A673 (cell line): ENCODE data around the gene MAP3K3. TPM values are rescaled to one million over a fixed set of nuclear protein-coding genes. Genes with fewer than 3 reads are reported as not detected.

Experiments used
- BruUV-seq: library from RNA; stranded (reverse); fragments of 400-500 nt; replicated peaks from 2 replicates; lab custom pipeline; 2021; lab: Mats Ljungman, UMichigan
- CTCF ChIA-PET: fragments of 300-600 bp; sonication (Branson Sonifier 250); formaldehyde crosslinking; loops from one replicate; lab custom pipeline; 2022; ENCODE audit warnings: antibody characterized with exemption; lab: Charles Lee
- POLR2A ChIA-PET: fragments of 300-600 bp; sonication (Branson Sonifier 250); formaldehyde crosslinking; loops from one replicate; lab custom pipeline; 2022; ENCODE audit warnings: antibody characterized with exemption; ENCODE audit not compliant: low non-redundant PET; lab: Charles Lee
- DNase-seq: peaks from one replicate; pipeline ENCODE4 v3.0.0-alpha.2; 2015; ENCODE audit warnings: low spot score
- H3K27ac ChIP-seq: fragments of 200-600 bp; sonication (generic); 2 replicates; pipeline ENCODE4 v1.5.1; 2016; ENCODE audit warnings: mixed run types, low read depth, mild to moderate bottlenecking, mixed read lengths, antibody characterized with exemption, low read length; ENCODE audit not compliant: poor library complexity, severe bottlenecking
- H3K27me3 ChIP-seq: fragments of 200-600 bp; sonication (generic); replicated peaks from 2 replicates; pipeline ENCODE4 v1.6.1; 2017; ENCODE audit warnings: mixed run types, low read depth, mild to moderate bottlenecking, mixed read lengths, antibody characterized with exemption, low read length; ENCODE audit not compliant: insufficient read depth, poor library complexity
- H3K36me3 ChIP-seq: fragments of 200-600 bp; sonication (generic); 2 replicates; pipeline ENCODE4 v1.6.1; 2016; ENCODE audit warnings: mixed run types, mild to moderate bottlenecking, mixed read lengths, antibody characterized with exemption, low read length; ENCODE audit not compliant: insufficient read depth, poor library complexity, severe bottlenecking
- H3K4me1 ChIP-seq: fragments of 200-600 bp; sonication (generic); 2 replicates; pipeline ENCODE4 v1.6.1; 2017; ENCODE audit warnings: mixed run types, mild to moderate bottlenecking, mixed read lengths, antibody characterized with exemption, low read length; ENCODE audit not compliant: insufficient read depth, poor library complexity, severe bottlenecking
- H3K4me3 ChIP-seq: fragments of 200-600 bp; sonication (generic); 2 replicates; pipeline ENCODE4 v1.5.1; 2016; ENCODE audit warnings: low read depth, mixed run types, mild to moderate bottlenecking, mixed read lengths, low read length; ENCODE audit not compliant: poor library complexity, severe bottlenecking
- H3K9me3 ChIP-seq: fragments of 200-600 bp; sonication (generic); 2 replicates; pipeline ENCODE4 v1.6.1; 2016; ENCODE audit warnings: mixed run types, low read depth, mild to moderate bottlenecking, mixed read lengths, antibody characterized with exemption, low read length; ENCODE audit not compliant: poor library complexity, severe bottlenecking
- EZH2 ChIP-seq: fragments of 200-600 bp; sonication (generic); IDR thresholded peaks from 2 replicates; pipeline ENCODE4 v1.6.1; 2017; ENCODE audit warnings: borderline replicate concordance, low read depth, mild to moderate bottlenecking, mixed read lengths, antibody characterized with exemption, low read length; ENCODE audit not compliant: poor library complexity, severe bottlenecking
- intact Hi-C: fragments of 100-400 bp; cut with micrococcal nuclease; formaldehyde crosslinking; loops from one replicate; pipeline ENCODE4 v1.10.0; 2022; ENCODE audit not compliant: unreplicated experiment
- total RNA-seq: library from RNA; stranded (reverse); gene quantifications from 2 replicates; pipeline ENCODE4 v1.2.3, GENCODE V29; 2021
- TF ChIP-seq, protein P1 (sequence below): fragments of 300-800, 200-600 bp; sonication (generic); conservative IDR thresholded peaks from 2 replicates; pipeline ENCODE4 v1.5.1; 2017; ENCODE audit warnings: low read depth, mild to moderate bottlenecking, antibody characterized with exemption, low read length, moderate library complexity, mixed read lengths

The MAP3K3 gene
- total RNA-seq, 1 experiment from 2014 or later: 25.9 TPM

DNA sequence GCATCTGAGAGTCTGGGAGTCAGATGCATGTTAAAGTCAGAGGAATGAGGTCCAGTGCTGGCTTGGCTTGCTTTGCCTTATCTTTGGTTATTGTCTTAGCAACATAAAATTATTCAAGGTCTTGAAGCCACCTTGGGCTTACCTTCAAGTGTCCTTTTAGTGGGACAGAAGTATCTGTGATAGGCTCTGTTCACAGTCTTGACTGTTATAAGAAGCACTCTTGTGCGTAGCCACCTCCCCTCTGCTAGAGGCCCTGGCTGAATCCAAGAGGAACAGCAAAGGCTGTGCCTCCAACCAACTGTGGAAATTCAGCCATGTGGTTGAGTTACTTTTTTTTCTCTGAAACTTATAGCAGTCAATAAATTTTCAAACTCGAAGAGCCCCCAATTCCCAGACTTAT, 8.6 kb upstream of the MAP3K3 start:
- H3K4me3 ChIP-seq: no peak overlapping the region
- peaks cover 4% of the 10 kb centered on the region for H3K36me3 ChIP-seq
- no peak for TF ChIP-seq EZH2
- TF ChIP-seq, protein P1, sequence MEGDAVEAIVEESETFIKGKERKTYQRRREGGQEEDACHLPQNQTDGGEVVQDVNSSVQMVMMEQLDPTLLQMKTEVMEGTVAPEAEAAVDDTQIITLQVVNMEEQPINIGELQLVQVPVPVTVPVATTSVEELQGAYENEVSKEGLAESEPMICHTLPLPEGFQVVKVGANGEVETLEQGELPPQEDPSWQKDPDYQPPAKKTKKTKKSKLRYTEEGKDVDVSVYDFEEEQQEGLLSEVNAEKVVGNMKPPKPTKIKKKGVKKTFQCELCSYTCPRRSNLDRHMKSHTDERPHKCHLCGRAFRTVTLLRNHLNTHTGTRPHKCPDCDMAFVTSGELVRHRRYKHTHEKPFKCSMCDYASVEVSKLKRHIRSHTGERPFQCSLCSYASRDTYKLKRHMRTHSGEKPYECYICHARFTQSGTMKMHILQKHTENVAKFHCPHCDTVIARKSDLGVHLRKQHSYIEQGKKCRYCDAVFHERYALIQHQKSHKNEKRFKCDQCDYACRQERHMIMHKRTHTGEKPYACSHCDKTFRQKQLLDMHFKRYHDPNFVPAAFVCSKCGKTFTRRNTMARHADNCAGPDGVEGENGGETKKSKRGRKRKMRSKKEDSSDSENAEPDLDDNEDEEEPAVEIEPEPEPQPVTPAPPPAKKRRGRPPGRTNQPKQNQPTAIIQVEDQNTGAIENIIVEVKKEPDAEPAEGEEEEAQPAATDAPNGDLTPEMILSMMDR: no peak
- intact Hi-C loops: no loop called here
- no TSS peak for BruUV-seq
- no peaks in the 10 kb centered on the region for H3K9me3 ChIP-seq
- H3K27me3 ChIP-seq: no peaks in the 10 kb centered on the region
- no peak overlapping the region for H3K27ac ChIP-seq
- ChIA-PET CTCF (no interaction called here), POLR2A (no interaction called here)
- no peaks in the 10 kb centered on the region for H3K4me1 ChIP-seq
- DNase-seq: no peak

DNA sequence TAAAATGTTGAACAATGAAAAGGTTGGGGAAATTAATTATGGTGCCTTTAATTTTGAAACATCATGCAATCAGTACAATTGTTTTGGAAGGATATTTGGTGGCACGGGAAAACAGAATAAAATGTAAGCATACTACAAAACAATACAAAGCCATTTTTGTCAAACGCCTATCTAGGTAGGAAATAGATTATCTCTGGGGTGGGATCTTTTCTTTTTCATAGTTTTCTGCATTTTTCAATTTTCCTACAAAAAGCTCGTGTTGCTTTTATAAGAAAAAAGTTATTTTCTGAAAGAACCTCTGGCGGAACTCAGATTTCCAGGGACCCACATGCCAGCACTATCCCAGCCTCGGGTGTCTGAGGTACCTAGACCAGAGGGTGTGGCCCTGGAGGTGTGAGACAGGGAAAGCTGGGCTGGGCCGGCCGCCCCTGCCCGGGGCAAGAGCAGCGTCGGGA, 961 bp upstream of the MAP3K3 start:
- intact Hi-C loops: loop anchor here (5.0 kb wide), 2 partner anchors 56 to 76 kb away; no protein-coding TSS in a partner anchor
- peak overlapping the region; percentile 80 for H3K27ac ChIP-seq

DNA sequence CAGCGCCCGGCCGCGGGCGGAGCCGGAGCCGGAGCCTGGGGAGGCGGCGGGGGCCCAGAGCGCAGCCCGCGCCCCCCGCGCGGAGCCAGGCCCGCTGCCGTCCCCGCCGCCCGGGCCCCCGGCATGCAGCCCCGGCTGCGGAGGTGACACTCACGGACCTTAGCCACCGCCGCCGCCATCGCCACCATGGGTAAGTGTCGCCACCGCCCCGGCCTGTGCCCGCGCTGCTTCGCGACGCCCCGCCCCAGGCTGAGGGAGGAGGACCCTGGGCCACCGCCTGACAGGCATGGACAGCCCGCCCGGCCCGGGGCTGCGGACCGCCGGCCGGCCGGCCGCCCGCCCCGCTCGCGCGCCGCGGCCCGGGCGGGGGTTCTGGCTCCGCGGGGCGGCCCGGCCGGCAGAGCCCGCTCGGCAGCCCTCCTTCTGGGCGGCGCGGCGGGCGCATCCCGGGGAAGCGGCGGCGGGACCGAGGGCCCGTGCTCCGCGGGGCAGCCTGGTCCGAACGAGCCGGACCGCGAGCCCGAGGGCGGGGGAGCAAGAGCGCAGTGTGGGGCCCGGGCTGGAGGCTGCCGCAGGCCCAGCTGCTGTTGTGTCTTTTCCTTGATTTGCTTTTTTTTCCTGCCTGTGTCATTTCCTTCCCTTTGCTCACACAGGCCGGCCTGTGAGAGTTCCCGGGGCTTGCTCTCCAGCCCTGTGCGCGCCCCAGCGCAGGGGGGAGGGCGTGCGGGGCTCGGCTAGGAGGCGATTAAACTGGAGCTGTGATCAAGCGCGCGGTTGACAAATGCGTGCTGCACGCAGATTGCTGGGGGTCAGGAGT, 565 bp downstream of the MAP3K3 start:
- peak overlapping the region; percentile 57 for H3K27ac ChIP-seq

More for the DNA sequence above, 961 bp upstream of the MAP3K3 start:
- H3K9me3 ChIP-seq: no peaks in the 10 kb centered on the region
- TF ChIP-seq EZH2: no peak
- CTCF ChIA-PET: interaction anchor here (1.0 to 1.4 kb wide), 3 partner anchors 9 to 213 kb away, joined by 3 to 18 read pairs (median 5); no protein-coding TSS in a partner anchor
- H3K36me3 ChIP-seq: no peaks in the 10 kb centered on the region
- DNase-seq: no peak
- no peaks in the 10 kb centered on the region for H3K27me3 ChIP-seq
- H3K4me1 ChIP-seq: peaks cover 7% of the 10 kb centered on the region
- peak overlapping the region; percentile 75 for H3K4me3 ChIP-seq
- TSS peak; percentile 96 for BruUV-seq
- POLR2A ChIA-PET: no interaction called here

More for the DNA sequence above, 565 bp downstream of the MAP3K3 start:
- Histone ChIP-seq H3K36me3 (no peaks in the 10 kb centered on the region), H3K27me3 (no peaks in the 10 kb centered on the region), H3K4me3 (peak overlapping the region; percentile 75), H3K4me1 (peaks cover 17% of the 10 kb centered on the region), H3K9me3 (no peaks in the 10 kb centered on the region)
- ChIA-PET POLR2A (no interaction called here), CTCF (interaction anchor here (1.2 to 1.4 kb wide), 4 partner anchors 11 to 211 kb away, joined by 3 to 18 read pairs (median 3); no protein-coding TSS in a partner anchor)
- peak; percentile 60 for DNase-seq
- BruUV-seq: no TSS peak
- TF ChIP-seq, protein P1: no peak
- no peak for TF ChIP-seq EZH2
- intact Hi-C loops: loop anchor here (5.0 kb wide), 2 partner anchors 55 to 75 kb away; no protein-coding TSS in a partner anchor
